Lung (tissue), 12 donors: ENCODE data around the gene LRTM1. TPM values are rescaled to one million over a fixed set of nuclear protein-coding genes. Genes with fewer than 3 reads are reported as not detected.

Experiments
- ATAC-seq: fragments of 200-7000 bp; cut with Tn5 transposase; one replicate; pipeline ENCODE4 v1.9.1; 2020; ENCODE audit warnings: moderate number of reproducible peaks; ENCODE audit not compliant: insufficient read depth, low FRiP score
- DNase-seq, 3 donors: peaks; one replicate each; pipeline ENCODE4 v3.0.0-alpha.2; 2013 to 2017
- H3K27ac ChIP-seq, 2 donors: one replicate each; pipeline ENCODE4 v1.5.1; 2013; ENCODE audit warnings: mild to moderate bottlenecking in 2 of 2, moderate library complexity in 2 of 2, control low read depth in 1 of 2, inconsistent platforms in 1 of 2, low read depth in 1 of 2, low read length in 1 of 2
- H3K27me3 ChIP-seq, 3 donors: one replicate each; pipeline ENCODE4 v1.5.1; 2013; ENCODE audit warnings: low read length in 2 of 3; ENCODE audit not compliant: control insufficient read depth in 3 of 3, insufficient read depth in 3 of 3
- H3K36me3 ChIP-seq, 4 donors: one replicate each; pipeline ENCODE4 v1.5.1; 2013; ENCODE audit warnings: low read length in 4 of 4, mild to moderate bottlenecking in 1 of 4, moderate library complexity in 1 of 4; ENCODE audit not compliant: control insufficient read depth in 4 of 4, insufficient read depth in 4 of 4
- H3K4me1 ChIP-seq, 5 donors: one replicate each; pipeline ENCODE4 v1.5.1; 2013; ENCODE audit warnings: low read length in 5 of 5, mild to moderate bottlenecking in 2 of 5, moderate library complexity in 1 of 5; ENCODE audit not compliant: control insufficient read depth in 5 of 5, insufficient read depth in 5 of 5
- H3K4me3 ChIP-seq: one replicate; pipeline ENCODE4 v1.5.1; 2013; ENCODE audit warnings: mild to moderate bottlenecking, control low read depth, moderate library complexity
- H3K9ac ChIP-seq, 2 donors: one replicate each; pipeline ENCODE4 v1.5.1; 2013; ENCODE audit warnings: low read length in 2 of 2, control low read depth in 1 of 2; ENCODE audit not compliant: insufficient read depth in 1 of 2
- H3K9me3 ChIP-seq, 4 donors: one replicate each; pipeline ENCODE4 v1.5.1; 2013; ENCODE audit warnings: low read length in 3 of 4, mild to moderate bottlenecking in 1 of 4, moderate library complexity in 1 of 4; ENCODE audit not compliant: control insufficient read depth in 4 of 4, insufficient read depth in 3 of 4
- CTCF ChIP-seq: IDR thresholded peaks from 2 replicates; pipeline ENCODE4 v1.5.1; 2012; ENCODE audit warnings: mild to moderate bottlenecking; ENCODE audit errors: control extremely low read depth, extremely low read depth
- WGBS, 2 donors: extraction: QIAGEN DNeasy Blood & Tissue Kit; methylation state at CpG; one replicate each; pipeline ENCODE4 v1.1.7; 2013; 5-methylcytosine and 5-hydroxymethylcytosine counted together
- polyA plus RNA-seq, 2 donors: library from polyadenylated mRNA; stranded (reverse); fragments of 200-250 nt; gene quantifications; one replicate each; pipeline ENCODE4 v1.2.1, GENCODE V29; 2013
- total RNA-seq, 2 donors: library from RNA; depleted of rRNA in 1 of 2; stranded (reverse); fragments of >200 nt in 1 of 2; gene quantifications; one replicate each; pipeline ENCODE4 v1.2.1, GENCODE V29; 2014 to 2021
- donor health status: control.
- donor health status: control.
- donor health status: Bipolar disorder and iron deficiency.
- donor health status: healthy.
- donor health status: DM: yes; HTN: yes; CAD: no.

LRTM1 gene
- total and polyA plus RNA-seq, 4 donors: not detected

GRCh38 chr3:54870423-54870822, 57.4 kb downstream of the LRTM1 start:
- H3K9me3 ChIP-seq: no peaks in the 10 kb centered on the region
- no peak overlapping the region for H3K4me3 ChIP-seq
- peaks cover 0 to 3% (median 0%) of the 10 kb centered on the region in 5 donors for H3K4me1 ChIP-seq
- DNase-seq (peak; percentile 61 to 87 (median 79)), ATAC-seq (no peak)
- H3K27ac ChIP-seq: no peak overlapping the region
- H3K36me3 ChIP-seq: no peaks in the 10 kb centered on the region
- WGBS, 2 donors: 42 to 46% methylated on average over 7 of the region's 7 CpGs
- H3K9ac ChIP-seq: no peak overlapping the region
- no peak for TF ChIP-seq CTCF
- H3K27me3 ChIP-seq: no peaks in the 10 kb centered on the region
